ENCODE measurements around the gene TANC2. TPM values are rescaled to one million over a fixed set of nuclear protein-coding genes. Genes with fewer than 3 reads are reported as not detected.
A peak's percentile ranks its signal among the peaks of the same experiment; 100 is the strongest.

The TANC2 gene
- total and polyA plus RNA-seq, 2 of the 8 experiments (the other 6 are each of a cell fraction or from before 2014, with no cell fraction given): 5.7 to 21.9 TPM

- TF ChIP-seq USF2 (IDR thresholded peaks at IDR 0.05; ENCODE audit: low read length) (peak; percentile 84), SAP30 (IDR thresholded peaks at IDR 0.05; ENCODE audit: insufficient read depth, insufficient replicate concordance, low read length) (peak; percentile 93), SIN3A (conservative IDR thresholded peaks at IDR 0.05 in 1 of 2, IDR thresholded peaks at IDR 0.05 in 1 of 2; ENCODE audit: low read depth in 1 of 2, low read length in 2 of 2) (peak in 1 of 2 experiments; percentile 73; a peak in 1 of 4 replicates), CREB1 (IDR thresholded peaks at IDR 0.05) (peak; percentile 45; the same call in 1 of the 2 replicates), SIRT6 (IDR thresholded peaks at IDR 0.05; ENCODE audit: low read length) (no peak), MAX (IDR thresholded peaks at IDR 0.05) (peak; percentile 84), CHD1 (IDR thresholded peaks at IDR 0.05; ENCODE audit: low read depth, low read length) (no peak), ATF2 (IDR thresholded peaks at IDR 0.05; ENCODE audit: low read length) (peak; percentile 82; the same call in 1 of the 2 replicates), PHF8 (conservative IDR thresholded peaks at IDR 0.05; ENCODE audit: low read depth, low read length) (peak; percentile 45; the same call in 1 of the 2 replicates), POLR2A (IDR thresholded peaks at IDR 0.05; ENCODE audit: control extremely low read depth in 1 of 2, low read depth in 2 of 2, low read length in 2 of 2) (peak in 1 of 2 experiments; percentile 33; a peak in 1 of 3 replicates), JUND (IDR thresholded peaks at IDR 0.05; ENCODE audit: low read length) (peak; percentile 50; the same call in 1 of the 2 replicates), E2F6 (IDR thresholded peaks at IDR 0.05) (peak; percentile 56; the same call in 1 of the 2 replicates), ASH2L (IDR thresholded peaks at IDR 0.05; ENCODE audit: low read length) (peak; percentile 34), GABPA (IDR thresholded peaks at IDR 0.05; ENCODE audit: borderline replicate concordance, insufficient read depth, low read length) (0 out of 2 replicates have a peak, but pooled peaks have one; percentile 18), TCF12 (IDR thresholded peaks at IDR 0.05; ENCODE audit: low read depth, low read length) (no peak), TAF1 (IDR thresholded peaks at IDR 0.05; ENCODE audit: low read depth, low read length) (peak; percentile 20; the same call in 1 of the 2 replicates)
These were observed at the start of gene TANC2 (continued) for GRCh38 chr17:62965686-62966425.

Data from H1 (cell line).